GM12878 (cell line): ENCODE measurements around the gene IRAG1.

Source experiments
- BCL3 ChIP-seq: IDR thresholded peaks from 2 replicates; pipeline ENCODE4 v1.6.1; 2011; ENCODE audit warnings: borderline replicate concordance, low read depth, mild to moderate bottlenecking, moderate library complexity, low read length; ENCODE audit not compliant: insufficient read depth, poor library complexity, severe bottlenecking
- CHD4 ChIP-seq: fragments of 200-600 bp; sonication (generic); IDR thresholded peaks from 2 replicates; pipeline ENCODE4 v1.6.1; 2016; ENCODE audit warnings: mild to moderate bottlenecking
- EP300 ChIP-seq, 2 experiments: fragments of 150-350 bp in 1 of 2; IDR thresholded peaks; 2 replicates each; pipeline ENCODE4 v1.6.1; 2011 to 2012; ENCODE audit warnings: low read depth in 2 of 2, low read length in 2 of 2, borderline replicate concordance in 1 of 2, improper control_type of control experiment in 1 of 2, inconsistent platforms in 1 of 2; ENCODE audit not compliant: control insufficient read depth in 1 of 2
- FOXM1 ChIP-seq: IDR thresholded peaks from 2 replicates; pipeline ENCODE4 v1.6.1; 2012; ENCODE audit warnings: low read depth, mild to moderate bottlenecking, inconsistent platforms, low read length, moderate library complexity
- IKZF1 ChIP-seq: fragments of 450-650 bp; conservative IDR thresholded peaks from 2 replicates; pipeline ENCODE4 v1.6.1; 2017; ENCODE audit warnings: antibody characterized with exemption, mild to moderate bottlenecking
- MEF2B ChIP-seq: fragments of 450-650 bp; IDR thresholded peaks from 2 replicates; pipeline ENCODE4 v1.6.1; 2018; ENCODE audit warnings: mild to moderate bottlenecking, moderate library complexity; ENCODE audit not compliant: partially characterized antibody, poor library complexity, severe bottlenecking
- RB1 ChIP-seq: fragments of 450-650 bp; formaldehyde crosslinking; IDR thresholded peaks from 2 replicates; pipeline ENCODE4 v1.6.1; 2017; ENCODE audit warnings: mild to moderate bottlenecking, borderline replicate concordance
- SMC3 ChIP-seq: IDR thresholded peaks from 2 replicates; pipeline ENCODE4 v1.6.1; 2011; ENCODE audit warnings: low read length, improper control_type of control experiment, borderline replicate concordance
- SREBF2 ChIP-seq: IDR thresholded peaks from 2 replicates; pipeline ENCODE4 v1.6.1; 2012; ENCODE audit warnings: mild to moderate bottlenecking, low read length
- TF ChIP-seq, protein P1 (sequence below), 3 experiments: IDR thresholded peaks in 2 of 3; conservative IDR thresholded peaks in 1 of 3; 2 replicates each; pipeline ENCODE4 v1.5.1; 2011; ENCODE audit warnings: low read depth in 3 of 3, low read length in 3 of 3, mild to moderate bottlenecking in 3 of 3, control low read depth in 2 of 3, moderate library complexity in 2 of 3, inconsistent platforms in 1 of 3, mixed read lengths in 1 of 3; ENCODE audit not compliant: control insufficient read depth in 2 of 3, insufficient read depth in 1 of 3; ENCODE audit errors: extremely low read depth in 1 of 3

DNA sequence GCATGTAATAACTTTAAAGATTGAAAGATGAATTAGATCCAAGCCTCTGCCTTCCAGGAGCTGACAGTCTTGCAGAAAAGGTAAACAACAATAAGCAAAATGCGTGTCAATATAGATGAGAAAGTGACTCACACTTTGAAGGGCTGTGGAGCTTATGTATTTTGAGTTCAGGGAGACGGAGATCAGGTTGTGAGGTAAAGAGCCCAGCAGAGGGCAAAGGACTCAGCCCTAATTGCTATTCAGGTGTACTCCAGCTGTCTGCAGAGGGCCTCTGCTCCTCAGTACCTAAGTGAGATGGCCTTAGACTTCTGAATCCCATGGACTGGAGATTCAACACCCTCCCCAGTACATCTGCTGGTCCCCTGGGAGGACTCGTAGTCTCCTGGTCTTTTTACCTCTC is 34.6 kb upstream of the IRAG1 start:
- TF ChIP-seq SMC3 (no peak), CHD4 (no peak), SREBF2 (no peak), EP300 (IDR thresholded peaks at IDR 0.05; ENCODE audit: borderline replicate concordance in 1 of 2, control insufficient read depth in 1 of 2, low read depth in 2 of 2, low read length in 2 of 2) (no peak), BCL3 (no peak), IKZF1 (no peak), FOXM1 (no peak), MEF2B (no peak), RB1 (no peak)
- TF ChIP-seq, protein P1, sequence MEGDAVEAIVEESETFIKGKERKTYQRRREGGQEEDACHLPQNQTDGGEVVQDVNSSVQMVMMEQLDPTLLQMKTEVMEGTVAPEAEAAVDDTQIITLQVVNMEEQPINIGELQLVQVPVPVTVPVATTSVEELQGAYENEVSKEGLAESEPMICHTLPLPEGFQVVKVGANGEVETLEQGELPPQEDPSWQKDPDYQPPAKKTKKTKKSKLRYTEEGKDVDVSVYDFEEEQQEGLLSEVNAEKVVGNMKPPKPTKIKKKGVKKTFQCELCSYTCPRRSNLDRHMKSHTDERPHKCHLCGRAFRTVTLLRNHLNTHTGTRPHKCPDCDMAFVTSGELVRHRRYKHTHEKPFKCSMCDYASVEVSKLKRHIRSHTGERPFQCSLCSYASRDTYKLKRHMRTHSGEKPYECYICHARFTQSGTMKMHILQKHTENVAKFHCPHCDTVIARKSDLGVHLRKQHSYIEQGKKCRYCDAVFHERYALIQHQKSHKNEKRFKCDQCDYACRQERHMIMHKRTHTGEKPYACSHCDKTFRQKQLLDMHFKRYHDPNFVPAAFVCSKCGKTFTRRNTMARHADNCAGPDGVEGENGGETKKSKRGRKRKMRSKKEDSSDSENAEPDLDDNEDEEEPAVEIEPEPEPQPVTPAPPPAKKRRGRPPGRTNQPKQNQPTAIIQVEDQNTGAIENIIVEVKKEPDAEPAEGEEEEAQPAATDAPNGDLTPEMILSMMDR (IDR thresholded peaks at IDR 0.05 in 2 of 3, conservative IDR thresholded peaks at IDR 0.05 in 1 of 3; ENCODE audit: control insufficient read depth in 2 of 3, extremely low read depth in 1 of 3, insufficient read depth in 1 of 3, low read depth in 3 of 3, low read length in 3 of 3), result no peak
